NB4 (cell line): Measurements from ENCODE around the gene FOXRED1.

Experiments
- DNase-seq: peaks from one replicate; pipeline ENCODE4 v3.0.0; 2010; ENCODE audit warnings: low read depth
- H3K4me3 ChIP-seq: one replicate; pipeline ENCODE4 v1.5.1; 2011; ENCODE audit warnings: mild to moderate bottlenecking, low read depth, low read length, moderate library complexity
- CTCF ChIP-seq: IDR thresholded peaks from one replicate; pipeline ENCODE4 v1.5.1; 2012; ENCODE audit warnings: low read depth, low read length
- MAX ChIP-seq: IDR thresholded peaks from 2 replicates; pipeline ENCODE4 v1.6.1; 2011; ENCODE audit warnings: low read depth, low read length
- MYC ChIP-seq: IDR thresholded peaks from 2 replicates; pipeline ENCODE4 v1.6.1; 2011; ENCODE audit warnings: low read depth, low read length
- POLR2A ChIP-seq: IDR thresholded peaks from 2 replicates; pipeline ENCODE4 v1.6.1; 2011; ENCODE audit warnings: mild to moderate bottlenecking; ENCODE audit not compliant: insufficient read length; ENCODE audit errors: extremely low read depth

FOXRED1 gene

GRCh38 chr11:126268708-126269579 is at the start of gene FOXRED1, which contains the start of gene SRPRA:
Gene FOXRED1, plus strand, starts transcription at chr11:126269154. Its CDS starts 53 bp downstream, at chr11:126269207.
Gene SRPRA, minus strand, starts transcription at chr11:126268895. Its CDS starts 91 bp downstream, at chr11:126268804.
- peak within 1 kb of the TSS; percentile 97 for H3K4me3 ChIP-seq
- peak; percentile 76 for TF ChIP-seq POLR2A
- peak; percentile 72 for TF ChIP-seq MYC
- TF ChIP-seq MAX, result peak; percentile 21
- TF ChIP-seq CTCF, result no peak
- DNase-seq, result peak; percentile 100

- no peak for TF ChIP-seq CTCF
- no peak for TF ChIP-seq POLR2A
- no peak for TF ChIP-seq MYC
- TF ChIP-seq MAX, result no peak
- no peak for DNase-seq
- H3K4me3 ChIP-seq, result no peak overlapping the region
These were observed 49.4 kb upstream of the FOXRED1 start for GRCh38 chr11:126219547-126219946.

GRCh38 chr11:126224647-126225294 is 44.2 kb upstream of the FOXRED1 start:
- no peak overlapping the region for H3K4me3 ChIP-seq
- no peak for DNase-seq
- TF ChIP-seq MAX (no peak), POLR2A (no peak), MYC (no peak), CTCF (no peak)

GRCh38 chr11:126225295-126225665 is 43.7 kb upstream of the FOXRED1 start:
- TF ChIP-seq POLR2A, result no peak
- no peak for TF ChIP-seq MYC
- no peak for TF ChIP-seq CTCF
- TF ChIP-seq MAX, result no peak
- H3K4me3 ChIP-seq, result no peak overlapping the region

GRCh38 chr11:126226334-126227084 is 42.4 kb upstream of the FOXRED1 start:
- peak; percentile 21 for DNase-seq
- TF ChIP-seq MAX, result no peak
- no peak for TF ChIP-seq POLR2A
- no peak for TF ChIP-seq MYC
- no peak for TF ChIP-seq CTCF
- H3K4me3 ChIP-seq, result no peak overlapping the region

More at GRCh38 chr11:126225295-126225665, 43.7 kb upstream of the FOXRED1 start:
- no peak for DNase-seq
